ENCODE data around the gene HEMGN. TPM values are rescaled to one million over a fixed set of nuclear protein-coding genes. Genes with fewer than 3 reads are reported as not detected.

The HEMGN gene
- polyA plus RNA-seq, 1 donor from 2014 or later, result not detected

GRCh38 chr9:97979788-97980478, 42.0 kb upstream of the HEMGN start:
- H3F3A ChIP-seq (ENCODE audit: insufficient read depth, low read length, poor library complexity, severe bottlenecking), result no peaks in the 10 kb centered on the region
- H3K36me3 ChIP-seq (ENCODE audit: insufficient read depth, low read length), result no peaks in the 10 kb centered on the region
- no peak overlapping the region for H2AFZ ChIP-seq (ENCODE audit: low read depth, low read length)
- no peak overlapping the region for H3K27ac ChIP-seq (ENCODE audit: low read length)
- H3K9ac ChIP-seq (ENCODE audit: low read length), result no peak overlapping the region
- H3K9me2 ChIP-seq (ENCODE audit: insufficient read depth, low read length), result no peaks in the 10 kb centered on the region
- no peaks in the 10 kb centered on the region for H3K9me3 ChIP-seq (ENCODE audit: low read length)
- no peak overlapping the region for H3K4me2 ChIP-seq (ENCODE audit: low read length)
- no peaks in the 10 kb centered on the region for H4K20me1 ChIP-seq (ENCODE audit: insufficient read depth)
- TF ChIP-seq RAD21 (conservative IDR thresholded peaks at IDR 0.05) (no peak), TAF1 (IDR thresholded peaks at IDR 0.05; ENCODE audit: low read depth) (no peak), EP300 (conservative IDR thresholded peaks at IDR 0.05; ENCODE audit: poor library complexity, severe bottlenecking) (no peak), MXI1 (conservative IDR thresholded peaks at IDR 0.05; ENCODE audit: poor library complexity, severe bottlenecking) (no peak), SMC3 (conservative IDR thresholded peaks at IDR 0.05; ENCODE audit: poor library complexity) (no peak), POLR2AphosphoS5 (IDR thresholded peaks at IDR 0.05) (no peak), EZH2 (IDR thresholded peaks at IDR 0.05; ENCODE audit: borderline replicate concordance, insufficient read depth, low read length, poor library complexity, severe bottlenecking) (no peak), REST (IDR thresholded peaks at IDR 0.05; ENCODE audit: borderline replicate concordance) (no peak)
- TF ChIP-seq, protein P1, sequence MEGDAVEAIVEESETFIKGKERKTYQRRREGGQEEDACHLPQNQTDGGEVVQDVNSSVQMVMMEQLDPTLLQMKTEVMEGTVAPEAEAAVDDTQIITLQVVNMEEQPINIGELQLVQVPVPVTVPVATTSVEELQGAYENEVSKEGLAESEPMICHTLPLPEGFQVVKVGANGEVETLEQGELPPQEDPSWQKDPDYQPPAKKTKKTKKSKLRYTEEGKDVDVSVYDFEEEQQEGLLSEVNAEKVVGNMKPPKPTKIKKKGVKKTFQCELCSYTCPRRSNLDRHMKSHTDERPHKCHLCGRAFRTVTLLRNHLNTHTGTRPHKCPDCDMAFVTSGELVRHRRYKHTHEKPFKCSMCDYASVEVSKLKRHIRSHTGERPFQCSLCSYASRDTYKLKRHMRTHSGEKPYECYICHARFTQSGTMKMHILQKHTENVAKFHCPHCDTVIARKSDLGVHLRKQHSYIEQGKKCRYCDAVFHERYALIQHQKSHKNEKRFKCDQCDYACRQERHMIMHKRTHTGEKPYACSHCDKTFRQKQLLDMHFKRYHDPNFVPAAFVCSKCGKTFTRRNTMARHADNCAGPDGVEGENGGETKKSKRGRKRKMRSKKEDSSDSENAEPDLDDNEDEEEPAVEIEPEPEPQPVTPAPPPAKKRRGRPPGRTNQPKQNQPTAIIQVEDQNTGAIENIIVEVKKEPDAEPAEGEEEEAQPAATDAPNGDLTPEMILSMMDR (IDR thresholded peaks at IDR 0.05; ENCODE audit: poor library complexity, severe bottlenecking), result no peak
- H3K4me3 ChIP-seq (ENCODE audit: low read length), result no peak overlapping the region
- peaks cover under 1% of the 10 kb centered on the region for H3K79me2 ChIP-seq (replicated peaks; ENCODE audit: insufficient read depth, low read length)
- H3K27me3 ChIP-seq (ENCODE audit: insufficient read depth, low read depth, low read length), result peaks cover 13% of the 10 kb centered on the region

GRCh38 chr9:97978371-97979130, 40.6 kb upstream of the HEMGN start:
- H3F3A ChIP-seq (ENCODE audit: insufficient read depth, low read length, poor library complexity, severe bottlenecking), result no peaks in the 10 kb centered on the region
- no peak overlapping the region for H3K27ac ChIP-seq (ENCODE audit: low read length)
- no peaks in the 10 kb centered on the region for H3K9me3 ChIP-seq (ENCODE audit: low read length)
- H3K79me2 ChIP-seq (replicated peaks; ENCODE audit: insufficient read depth, low read length), result no peaks in the 10 kb centered on the region
- H3K27me3 ChIP-seq (ENCODE audit: insufficient read depth, low read depth, low read length), result peaks cover 13% of the 10 kb centered on the region
- TF ChIP-seq, protein P1 (IDR thresholded peaks at IDR 0.05; ENCODE audit: poor library complexity, severe bottlenecking), result no peak
- TF ChIP-seq SMC3 (conservative IDR thresholded peaks at IDR 0.05; ENCODE audit: poor library complexity), result no peak
- no peak for TF ChIP-seq RAD21 (conservative IDR thresholded peaks at IDR 0.05)
- TF ChIP-seq MXI1 (conservative IDR thresholded peaks at IDR 0.05; ENCODE audit: poor library complexity, severe bottlenecking), result no peak
- TF ChIP-seq REST (IDR thresholded peaks at IDR 0.05; ENCODE audit: borderline replicate concordance), result no peak
- TF ChIP-seq POLR2AphosphoS5 (IDR thresholded peaks at IDR 0.05), result no peak
- no peak for TF ChIP-seq EZH2 (IDR thresholded peaks at IDR 0.05; ENCODE audit: borderline replicate concordance, insufficient read depth, low read length, poor library complexity, severe bottlenecking)
- no peak overlapping the region for H3K9ac ChIP-seq (ENCODE audit: low read length)
- H3K9me2 ChIP-seq (ENCODE audit: insufficient read depth, low read length), result no peaks in the 10 kb centered on the region
- no peak overlapping the region for H3K4me2 ChIP-seq (ENCODE audit: low read length)
- no peak overlapping the region for H2AFZ ChIP-seq (ENCODE audit: low read depth, low read length)
- no peak overlapping the region for H3K4me3 ChIP-seq (ENCODE audit: low read length)
- H3K36me3 ChIP-seq (ENCODE audit: insufficient read depth, low read length), result no peaks in the 10 kb centered on the region
- H4K20me1 ChIP-seq (ENCODE audit: insufficient read depth), result no peaks in the 10 kb centered on the region
